C4-2B (cell line): ENCODE measurements around the gene LIPJ.

Source experiments
- H3K27ac ChIP-seq: fragments of 450-650 bp; 2 replicates; pipeline ENCODE4 v1.5.1; 2017
- CTCF ChIP-seq: fragments of 450-650 bp; conservative IDR thresholded peaks from 2 replicates; pipeline ENCODE4 v1.5.1; 2017; ENCODE audit warnings: mild to moderate bottlenecking
- ZFX ChIP-seq: fragments of 450-650 bp; IDR thresholded peaks from 2 replicates; pipeline ENCODE4 v1.6.1; 2017

The LIPJ gene

GRCh38 chr10:88651101-88651551 lies 64.6 kb downstream of the LIPJ start:
- no peak overlapping the region for H3K27ac ChIP-seq

GRCh38 chr10:88652616-88653015 lies 66.1 kb downstream of the LIPJ start:
- no peak overlapping the region for H3K27ac ChIP-seq
- TF ChIP-seq CTCF, result no peak
- no peak for TF ChIP-seq ZFX

More at GRCh38 chr10:88651101-88651551, 64.6 kb downstream of the LIPJ start:
- TF ChIP-seq ZFX (no peak), CTCF (no peak)
